ENCODE measurements around the gene CENPP.
A peak's percentile ranks its signal among the peaks of the same experiment; 100 is the strongest.

CENPP gene

GRCh38 chr9:92439921-92440750, 114.4 kb downstream of the CENPP start:
- H3K4me3 ChIP-seq (ENCODE audit: low read depth, low read length), result no peak overlapping the region
- no peak for DNase-seq (ENCODE audit: low read depth)
- TF ChIP-seq MAX (IDR thresholded peaks at IDR 0.05; ENCODE audit: low read depth, low read length), result no peak
- TF ChIP-seq MYC (IDR thresholded peaks at IDR 0.05; ENCODE audit: low read depth, low read length), result no peak
- TF ChIP-seq POLR2A (IDR thresholded peaks at IDR 0.05; ENCODE audit: extremely low read depth, insufficient read length), result no peak
- TF ChIP-seq, protein P1, sequence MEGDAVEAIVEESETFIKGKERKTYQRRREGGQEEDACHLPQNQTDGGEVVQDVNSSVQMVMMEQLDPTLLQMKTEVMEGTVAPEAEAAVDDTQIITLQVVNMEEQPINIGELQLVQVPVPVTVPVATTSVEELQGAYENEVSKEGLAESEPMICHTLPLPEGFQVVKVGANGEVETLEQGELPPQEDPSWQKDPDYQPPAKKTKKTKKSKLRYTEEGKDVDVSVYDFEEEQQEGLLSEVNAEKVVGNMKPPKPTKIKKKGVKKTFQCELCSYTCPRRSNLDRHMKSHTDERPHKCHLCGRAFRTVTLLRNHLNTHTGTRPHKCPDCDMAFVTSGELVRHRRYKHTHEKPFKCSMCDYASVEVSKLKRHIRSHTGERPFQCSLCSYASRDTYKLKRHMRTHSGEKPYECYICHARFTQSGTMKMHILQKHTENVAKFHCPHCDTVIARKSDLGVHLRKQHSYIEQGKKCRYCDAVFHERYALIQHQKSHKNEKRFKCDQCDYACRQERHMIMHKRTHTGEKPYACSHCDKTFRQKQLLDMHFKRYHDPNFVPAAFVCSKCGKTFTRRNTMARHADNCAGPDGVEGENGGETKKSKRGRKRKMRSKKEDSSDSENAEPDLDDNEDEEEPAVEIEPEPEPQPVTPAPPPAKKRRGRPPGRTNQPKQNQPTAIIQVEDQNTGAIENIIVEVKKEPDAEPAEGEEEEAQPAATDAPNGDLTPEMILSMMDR (IDR thresholded peaks at IDR 0.05; ENCODE audit: low read depth, low read length), result no peak

- no peak for TF ChIP-seq MAX (IDR thresholded peaks at IDR 0.05; ENCODE audit: low read depth, low read length)
- TF ChIP-seq, protein P1 (IDR thresholded peaks at IDR 0.05; ENCODE audit: low read depth, low read length), result no peak
- TF ChIP-seq POLR2A (IDR thresholded peaks at IDR 0.05; ENCODE audit: extremely low read depth, insufficient read length), result no peak
- TF ChIP-seq MYC (IDR thresholded peaks at IDR 0.05; ENCODE audit: low read depth, low read length), result no peak
- no peak for DNase-seq (ENCODE audit: low read depth)
- no peak overlapping the region for H3K4me3 ChIP-seq (ENCODE audit: low read depth, low read length)
Measured at GRCh38 chr9:92440751-92441046, 114.9 kb downstream of the CENPP start.

GRCh38 chr9:92444841-92445240, 119.1 kb downstream of the CENPP start:
- TF ChIP-seq MYC (IDR thresholded peaks at IDR 0.05; ENCODE audit: low read depth, low read length) (no peak), MAX (IDR thresholded peaks at IDR 0.05; ENCODE audit: low read depth, low read length) (no peak), POLR2A (IDR thresholded peaks at IDR 0.05; ENCODE audit: extremely low read depth, insufficient read length) (no peak)
- TF ChIP-seq, protein P1 (IDR thresholded peaks at IDR 0.05; ENCODE audit: low read depth, low read length), result no peak
- no peak overlapping the region for H3K4me3 ChIP-seq (ENCODE audit: low read depth, low read length)
- no peak for DNase-seq (ENCODE audit: low read depth)

DNA sequence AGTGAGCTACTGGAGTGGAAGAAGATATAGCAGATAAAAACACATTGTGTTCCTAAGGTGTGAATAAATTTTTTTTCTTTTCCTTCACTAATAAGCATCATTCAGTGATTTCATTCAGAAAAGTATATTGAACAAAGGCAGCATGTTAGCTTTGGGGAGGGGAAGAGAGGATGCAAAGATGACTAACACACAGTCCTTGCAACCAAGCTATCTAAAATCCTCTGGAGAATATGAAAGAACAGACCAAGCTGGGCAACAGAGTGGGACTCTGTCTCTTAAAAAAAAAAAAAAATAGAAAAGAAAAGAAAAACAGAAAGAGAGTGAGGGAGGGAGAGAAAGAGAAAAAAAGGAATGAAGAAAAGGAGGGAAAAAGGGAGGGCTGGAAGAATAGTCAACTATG, 120.8 kb downstream of the CENPP start:
- TF ChIP-seq MYC (IDR thresholded peaks at IDR 0.05; ENCODE audit: low read depth, low read length) (no peak), MAX (IDR thresholded peaks at IDR 0.05; ENCODE audit: low read depth, low read length) (no peak), POLR2A (IDR thresholded peaks at IDR 0.05; ENCODE audit: extremely low read depth, insufficient read length) (no peak)
- TF ChIP-seq, protein P1 (IDR thresholded peaks at IDR 0.05; ENCODE audit: low read depth, low read length), result no peak
- no peak overlapping the region for H3K4me3 ChIP-seq (ENCODE audit: low read depth, low read length)
- DNase-seq (ENCODE audit: low read depth), result no peak

DNA sequence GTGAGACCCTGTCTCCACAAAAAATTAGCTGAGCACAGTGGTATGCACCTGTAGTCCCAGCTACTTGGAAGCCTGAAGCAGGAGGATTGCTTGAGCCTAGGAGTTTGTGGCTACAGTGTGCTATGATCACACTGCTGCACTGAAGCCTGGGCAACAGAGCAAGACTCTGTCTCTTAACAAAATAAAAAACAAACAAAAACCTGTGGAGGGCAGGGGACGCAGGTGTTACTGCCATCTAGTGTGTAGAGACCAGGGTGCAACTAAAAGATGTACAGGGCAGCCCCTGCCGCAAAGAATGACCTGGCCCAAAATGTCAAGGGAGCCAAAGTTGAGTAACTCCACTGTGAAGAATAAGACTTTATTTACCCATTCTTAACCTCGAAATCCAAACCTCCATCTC, 129.5 kb downstream of the CENPP start:
- DNase-seq (ENCODE audit: low read depth), result peak; percentile 15
- TF ChIP-seq, protein P1 (IDR thresholded peaks at IDR 0.05; ENCODE audit: low read depth, low read length), result peak; percentile 11
- TF ChIP-seq MAX (IDR thresholded peaks at IDR 0.05; ENCODE audit: low read depth, low read length) (no peak), MYC (IDR thresholded peaks at IDR 0.05; ENCODE audit: low read depth, low read length) (no peak)
- H3K4me3 ChIP-seq (ENCODE audit: low read depth, low read length), result no peak overlapping the region

All from NB4 (cell line).